HEK293 (cell line): ENCODE data around the gene TLR8.

Source experiments
- CTCF ChIP-seq: fragments of 450-650 bp; formaldehyde crosslinking; IDR thresholded peaks from 2 replicates; pipeline ENCODE4 v1.5.1; 2016; ENCODE audit warnings: missing biosample characterization, missing genetic modification characterization
- KLF1 ChIP-seq: fragments of 450-650 bp; formaldehyde crosslinking; IDR thresholded peaks from 2 replicates; pipeline ENCODE4 v1.5.1; 2016; ENCODE audit warnings: missing biosample characterization, missing genetic modification characterization
- KLF17 ChIP-seq: fragments of 450-650 bp; formaldehyde crosslinking; IDR thresholded peaks from 2 replicates; pipeline ENCODE4 v1.5.1; 2016; ENCODE audit warnings: missing biosample characterization, missing genetic modification characterization
- REST ChIP-seq: fragments of 450-650 bp; formaldehyde crosslinking; IDR thresholded peaks from 2 replicates; pipeline ENCODE4 v1.5.1; 2016; ENCODE audit warnings: missing biosample characterization, missing genetic modification characterization
- ZBTB20 ChIP-seq: fragments of 450-650 bp; formaldehyde crosslinking; IDR thresholded peaks from 2 replicates; pipeline ENCODE4 v1.5.1; 2016; ENCODE audit warnings: missing biosample characterization, missing genetic modification characterization
- ZBTB48 ChIP-seq: fragments of 450-650 bp; formaldehyde crosslinking; IDR thresholded peaks from 2 replicates; pipeline ENCODE4 v1.5.1; 2016; ENCODE audit warnings: missing biosample characterization, missing genetic modification characterization
- ZNF10 ChIP-seq: fragments of 450-650 bp; formaldehyde crosslinking; IDR thresholded peaks from 2 replicates; pipeline ENCODE4 v1.5.1; 2017; ENCODE audit warnings: missing biosample characterization, missing genetic modification characterization
- ZNF146 ChIP-seq: fragments of 450-650 bp; formaldehyde crosslinking; IDR thresholded peaks from 2 replicates; pipeline ENCODE4 v1.5.1; 2016; ENCODE audit warnings: missing biosample characterization, missing genetic modification characterization
- ZNF184 ChIP-seq: fragments of 450-650 bp; IDR thresholded peaks from 2 replicates; pipeline ENCODE4 v1.5.1; 2018; ENCODE audit warnings: missing biosample characterization, mild to moderate bottlenecking, missing genetic modification characterization
- ZNF350 ChIP-seq: fragments of 450-650 bp; formaldehyde crosslinking; IDR thresholded peaks from 2 replicates; pipeline ENCODE4 v1.5.0; 2017; ENCODE audit warnings: missing biosample characterization, mild to moderate bottlenecking, missing genetic modification characterization
- ZNF394 ChIP-seq: fragments of 450-650 bp; formaldehyde crosslinking; IDR thresholded peaks from 2 replicates; pipeline ENCODE4 v1.5.1; 2016; ENCODE audit warnings: missing biosample characterization, missing genetic modification characterization, mild to moderate bottlenecking, moderate library complexity, borderline replicate concordance
- ZNF510 ChIP-seq: fragments of 450-650 bp; formaldehyde crosslinking; IDR thresholded peaks from 2 replicates; pipeline ENCODE4 v1.5.1; 2018; ENCODE audit warnings: mild to moderate bottlenecking, missing genetic modification characterization, missing biosample characterization; ENCODE audit not compliant: insufficient replicate concordance
- ZNF560 ChIP-seq: fragments of 450-650 bp; formaldehyde crosslinking; IDR thresholded peaks from 2 replicates; pipeline ENCODE4 v1.5.1; 2017; ENCODE audit warnings: missing biosample characterization, missing genetic modification characterization, borderline replicate concordance

- TF ChIP-seq KLF17 (tag by site-specific recombination) = no peak
- no peak for TF ChIP-seq CTCF
- no peak for TF ChIP-seq ZNF184 (tag by site-specific recombination)
- no peak for TF ChIP-seq ZNF10 (tag by site-specific recombination)
- no peak for TF ChIP-seq ZNF146 (tag by site-specific recombination)
- TF ChIP-seq ZBTB20 = no peak
- no peak for TF ChIP-seq ZNF560 (tag by site-specific recombination)
- TF ChIP-seq ZNF350 (tag by site-specific recombination) = no peak
- TF ChIP-seq ZNF394 (tag by site-specific recombination) = no peak
- no peak for TF ChIP-seq ZBTB48
- TF ChIP-seq REST (tag by site-specific recombination) = no peak
- TF ChIP-seq KLF1 (tag by site-specific recombination) = no peak
- TF ChIP-seq ZNF510 (tag by site-specific recombination) = no peak
These were observed 44.6 kb downstream of the TLR8 start for GRCh38 chrX:12950851-12951594.
